Activated CD4-positive, alpha-beta memory T cell treated with anti-CD3 and anti-CD28 coated beads for 36 hours (primary cell): Measurements from ENCODE around the gene RADIL. TPM values are rescaled to one million over a fixed set of nuclear protein-coding genes. Genes with fewer than 3 reads are reported as not detected.
"Not testable (repeated sequence)": the region's sequence is repeated elsewhere in the genome, so short reads cannot be mapped to it uniquely, and the experiment has no call there.

ENCODE experiments used
- CTCF ChIA-PET: fragments of 350-600 bp; sonication (Branson Sonifier 250); formaldehyde crosslinking; loops from one replicate; lab custom pipeline; 2021; ENCODE audit warnings: antibody characterized with exemption, inconsistent platforms; lab: Charles Lee
- POLR2A ChIA-PET: fragments of 350-600 bp; sonication (Branson Sonifier 250); formaldehyde crosslinking; loops from one replicate; lab custom pipeline; 2021; ENCODE audit warnings: antibody characterized with exemption; lab: Charles Lee
- DNase-seq: peaks from one replicate; pipeline ENCODE4 v3.0.0-alpha.2; 2020
- H3K27ac Mint-ChIP-seq: one replicate; pipeline ENCODE4 v1.8.0; 2021; ENCODE audit warnings: mixed read lengths
- H3K27me3 Mint-ChIP-seq: one replicate; pipeline ENCODE4 v1.8.0; 2021; ENCODE audit warnings: mixed read lengths
- H3K36me3 Mint-ChIP-seq: one replicate; pipeline ENCODE4 v1.8.0; 2021; ENCODE audit warnings: mixed read lengths
- H3K4me1 Mint-ChIP-seq: one replicate; pipeline ENCODE4 v1.8.0; 2021; ENCODE audit warnings: low read depth, mixed read lengths
- H3K4me3 Mint-ChIP-seq: one replicate; pipeline ENCODE4 v1.8.0; 2021; ENCODE audit warnings: mild to moderate bottlenecking, mixed read lengths
- H3K9me3 Mint-ChIP-seq: one replicate; pipeline ENCODE4 v1.8.0; 2021; ENCODE audit warnings: mixed read lengths
- intact Hi-C: fragments of 100-400 bp; cut with micrococcal nuclease; formaldehyde crosslinking; loops from one replicate; pipeline ENCODE4 v1.15.1; 2023
- total RNA-seq, 2 experiments: library from RNA; stranded (reverse); gene quantifications; one replicate each; pipeline ENCODE4 v1.2.3, GENCODE V29; 2021

Gene RADIL
- total RNA-seq, 2 experiments from 2014 or later, result 0.15 to 0.19 TPM

- Mint-ChIP-seq H3K36me3 (no peaks in the 10 kb centered on the region), H3K27me3 (no peaks in the 10 kb centered on the region), H3K4me1 (no peaks in the 10 kb centered on the region), H3K9me3 (no peaks in the 10 kb centered on the region), H3K27ac (no peak overlapping the region), H3K4me3 (no peak overlapping the region)
- DNase-seq, result no peak
- ChIA-PET CTCF (interaction anchor here (0.5 to 4.5 kb wide), 15 partner anchors 9 to 287 kb away, joined by 3 to 59 read pairs (median 4); partner anchors contain the start of genes AP5Z1 and RADIL), POLR2A (interaction anchor here (0.6 kb wide), 1 partner anchor 222 kb away, joined by 4 read pairs; no protein-coding TSS in a partner anchor)
- intact Hi-C loops, result loop anchor here (1.0 kb wide), 2 partner anchors 85 to 287 kb away; partner anchors contain the start of gene RADIL
These were observed 84.7 kb downstream of the RADIL start for GRCh38 chr7:4798706-4799235.

GRCh38 chr7:4797858-4798705 lies 85.4 kb downstream of the RADIL start:
- peak; percentile 74 for DNase-seq
- H3K27ac Mint-ChIP-seq, result no peak overlapping the region
- no peak overlapping the region for H3K4me3 Mint-ChIP-seq
- intact Hi-C loops, result loop anchor here (1.0 kb wide), 2 partner anchors 85 to 287 kb away; partner anchors contain the start of gene RADIL
- H3K36me3 Mint-ChIP-seq, result no peaks in the 10 kb centered on the region
- H3K9me3 Mint-ChIP-seq, result no peaks in the 10 kb centered on the region
- H3K27me3 Mint-ChIP-seq, result no peaks in the 10 kb centered on the region
- ChIA-PET CTCF (interaction anchor here (0.5 to 4.5 kb wide), 18 partner anchors 10 to 806 kb away, joined by 3 to 59 read pairs (median 4); partner anchors contain the start of genes AP5Z1 and RADIL), POLR2A (interaction anchor here (0.6 to 0.8 kb wide), 2 partner anchors 23 to 222 kb away, joined by 3 to 4 read pairs; partner anchors contain the start of gene AP5Z1)
- no peaks in the 10 kb centered on the region for H3K4me1 Mint-ChIP-seq

GRCh38 chr7:4796453-4796852 lies 87.1 kb downstream of the RADIL start:
- Mint-ChIP-seq H3K27ac (no peak overlapping the region), H3K9me3 (no peaks in the 10 kb centered on the region), H3K4me3 (no peak overlapping the region), H3K27me3 (no peaks in the 10 kb centered on the region), H3K4me1 (no peaks in the 10 kb centered on the region), H3K36me3 (peaks cover 5% of the 10 kb centered on the region)
- no peak for DNase-seq
- intact Hi-C loops, result no loop called here
- POLR2A ChIA-PET, result no interaction called here
- CTCF ChIA-PET, result interaction anchor here (2.2 to 4.5 kb wide), 2 partner anchors 87 to 289 kb away, joined by 6 to 59 read pairs; partner anchors contain the start of gene RADIL

GRCh38 chr7:4794591-4795350 lies 88.7 kb downstream of the RADIL start:
- no peak overlapping the region for H3K27ac Mint-ChIP-seq

GRCh38 chr7:4794171-4794570 lies 89.3 kb downstream of the RADIL start:
- H3K27me3 Mint-ChIP-seq, H3K4me1 Mint-ChIP-seq, H3K4me3 Mint-ChIP-seq, H3K9me3 Mint-ChIP-seq, POLR2A ChIA-PET, intact Hi-C loops, H3K27ac Mint-ChIP-seq, DNase-seq: not testable (repeated sequence)
- CTCF ChIA-PET, result interaction anchor here (1.0 to 3.7 kb wide), 4 partner anchors 16 to 291 kb away, joined by 5 to 21 read pairs (median 10); partner anchors contain the start of genes AP5Z1 and RADIL
- peaks cover 11% of the 10 kb centered on the region for H3K36me3 Mint-ChIP-seq

More at GRCh38 chr7:4794591-4795350, 88.7 kb downstream of the RADIL start:
- no peaks in the 10 kb centered on the region for H3K4me1 Mint-ChIP-seq
- no peak overlapping the region for H3K4me3 Mint-ChIP-seq
- intact Hi-C loops, result no loop called here
- peaks cover 11% of the 10 kb centered on the region for H3K36me3 Mint-ChIP-seq
- no peaks in the 10 kb centered on the region for H3K27me3 Mint-ChIP-seq
- ChIA-PET POLR2A (no interaction called here), CTCF (interaction anchor here (0.6 to 3.1 kb wide), 3 partner anchors 89 to 666 kb away, joined by 3 to 13 read pairs (median 5); partner anchors contain the start of gene RADIL)
- no peak for DNase-seq
- H3K9me3 Mint-ChIP-seq, result no peaks in the 10 kb centered on the region

GRCh38 chr7:4793385-4793993 lies 90.0 kb downstream of the RADIL start:
- CTCF ChIA-PET, result interaction anchor here (1.0 to 3.7 kb wide), 6 partner anchors 15 to 381 kb away, joined by 5 to 21 read pairs (median 6); partner anchors contain the start of genes AP5Z1 and RADIL
- H3K36me3 Mint-ChIP-seq, result peaks cover 11% of the 10 kb centered on the region
- H3K9me3 Mint-ChIP-seq, result not testable (repeated sequence)

GRCh38 chr7:4792537-4793126 lies 90.9 kb downstream of the RADIL start:
- no peak overlapping the region for H3K27ac Mint-ChIP-seq
- H3K4me1 Mint-ChIP-seq, result no peaks in the 10 kb centered on the region
- no peaks in the 10 kb centered on the region for H3K27me3 Mint-ChIP-seq
- peaks cover 11% of the 10 kb centered on the region for H3K36me3 Mint-ChIP-seq
- no peak overlapping the region for H3K4me3 Mint-ChIP-seq
- ChIA-PET POLR2A (interaction anchor here (0.5 to 2.5 kb wide), 3 partner anchors 17 to 181 kb away, joined by 3 to 15 read pairs (median 4); partner anchors contain the start of gene AP5Z1), CTCF (interaction anchor here (1.2 to 3.7 kb wide), 6 partner anchors 14 to 382 kb away, joined by 4 to 21 read pairs (median 6); partner anchors contain the start of genes AP5Z1 and RADIL)
- no peaks in the 10 kb centered on the region for H3K9me3 Mint-ChIP-seq
- peak; percentile 26 for DNase-seq
- intact Hi-C loops, result loop anchor here (1.0 kb wide), 1 partner anchor 17 kb away; the partner anchor contains the start of gene AP5Z1

More at GRCh38 chr7:4793385-4793993, 90.0 kb downstream of the RADIL start:
- intact Hi-C loops, H3K4me1 Mint-ChIP-seq, H3K4me3 Mint-ChIP-seq, DNase-seq, H3K27ac Mint-ChIP-seq, H3K27me3 Mint-ChIP-seq: not testable (repeated sequence)
- POLR2A ChIA-PET, result interaction anchor here (0.5 to 2.5 kb wide), 3 partner anchors 18 to 181 kb away, joined by 3 to 15 read pairs (median 4); partner anchors contain the start of gene AP5Z1

- H3K27ac Mint-ChIP-seq, result no peak overlapping the region
- H3K4me3 Mint-ChIP-seq, result no peak overlapping the region
- no peaks in the 10 kb centered on the region for H3K4me1 Mint-ChIP-seq
- H3K27me3 Mint-ChIP-seq, result no peaks in the 10 kb centered on the region
- H3K9me3 Mint-ChIP-seq, result no peaks in the 10 kb centered on the region
- DNase-seq, result peak; percentile 84
- intact Hi-C loops, result loop anchor here (1.0 kb wide), 1 partner anchor 17 kb away; the partner anchor contains the start of gene AP5Z1
- peaks cover 11% of the 10 kb centered on the region for H3K36me3 Mint-ChIP-seq
- CTCF ChIA-PET, result interaction anchor here (1.2 to 3.7 kb wide), 7 partner anchors 14 to 383 kb away, joined by 4 to 21 read pairs (median 6); partner anchors contain the start of genes AP5Z1 and RADIL
- POLR2A ChIA-PET, result interaction anchor here (1.4 to 2.5 kb wide), 2 partner anchors 16 to 182 kb away, joined by 4 to 15 read pairs; partner anchors contain the start of gene AP5Z1
These were observed 91.6 kb downstream of the RADIL start for GRCh38 chr7:4791738-4792536.

- Mint-ChIP-seq H3K4me1 (no peaks in the 10 kb centered on the region), H3K4me3 (no peak overlapping the region), H3K9me3 (no peaks in the 10 kb centered on the region), H3K36me3 (peaks cover 11% of the 10 kb centered on the region), H3K27ac (no peak overlapping the region), H3K27me3 (no peaks in the 10 kb centered on the region)
- CTCF ChIA-PET, result interaction anchor here (1.5 to 3.7 kb wide), 3 partner anchors 16 to 296 kb away, joined by 5 to 21 read pairs (median 6); partner anchors contain the start of gene AP5Z1
- DNase-seq, result no peak
- intact Hi-C loops, result no loop called here
- POLR2A ChIA-PET, result interaction anchor here (2.5 kb wide), 1 partner anchor 15 kb away, joined by 15 read pairs; the partner anchor contains the start of gene AP5Z1
These were observed 92.3 kb downstream of the RADIL start for GRCh38 chr7:4791101-4791737.
